ENCODE results near the gene ZNF764. TPM values are rescaled to one million over a fixed set of nuclear protein-coding genes. Genes with fewer than 3 reads are reported as not detected.
A peak's percentile ranks its signal among the peaks of the same experiment; 100 is the strongest.
"Not testable (repeated sequence)": the region's sequence is repeated elsewhere in the genome, so short reads cannot be mapped to it uniquely, and the experiment has no call there.

Gene ZNF764
- total and polyA plus RNA-seq, 11 donors, result 7.4 to 17.2 (median 11.0) TPM

GRCh38 chr16:30524575-30525568 lies 33.3 kb downstream of the ZNF764 start:
- no peak for DNase-seq
- no peak overlapping the region for H3K4me3 ChIP-seq
- intact Hi-C loops (cut with DNase I), result loop anchor here in 9 of 10 donors (5.0 to 10.0 kb wide), 6 partner anchors 47 to 460 kb away; partner anchors contain the start of genes SEPHS2 (in 7 of the 9), ZNF688 (in 2 of the 9), ALDOA (in 1 of the 9) and DCTPP1 (in 1 of the 9)
- no peak for ATAC-seq
- WGBS, 4 donors, result 92 to 95% (median 94%) methylated on average over 42 to 60 of the region's 60 CpGs
- H3K27me3 ChIP-seq, result no peaks in the 10 kb centered on the region
- peak overlapping the region in 1 of 12 donors; percentile 33 for H3K27ac ChIP-seq
- peaks cover 0 to 13% (median 8%) of the 10 kb centered on the region in 9 donors for H3K36me3 ChIP-seq
- H3K9me3 ChIP-seq, result no peaks in the 10 kb centered on the region
- TF ChIP-seq POLR2A (IDR thresholded peaks at IDR 0.05) (no peak), CTCF (IDR thresholded peaks at IDR 0.05) (no peak)
- peaks cover 0 to 44% (median 19%) of the 10 kb centered on the region in 12 donors for H3K4me1 ChIP-seq

- H3K36me3 ChIP-seq, result peaks cover 0 to 22% (median 8%) of the 10 kb centered on the region in 9 donors
- DNase-seq (peak in 4 of 5 donors; percentile 47 to 80 (median 70)), ATAC-seq (no peak)
- H3K4me3 ChIP-seq, result peak overlapping the region in 2 of 12 donors; percentile 15 to 26
- peaks cover 0 to 40% (median 16%) of the 10 kb centered on the region in 12 donors for H3K4me1 ChIP-seq
- no peak for TF ChIP-seq CTCF (IDR thresholded peaks at IDR 0.05)
- TF ChIP-seq POLR2A (IDR thresholded peaks at IDR 0.05), result no peak
- H3K27me3 ChIP-seq, result no peaks in the 10 kb centered on the region
- WGBS, 4 donors, result 68 to 75% (median 70%) methylated on average over 26 of the region's 26 CpGs
- H3K9me3 ChIP-seq, result no peaks in the 10 kb centered on the region
- intact Hi-C loops (cut with DNase I), result loop anchor here in 2 of 10 donors (10.0 kb wide), 2 partner anchors 131 to 459 kb away; partner anchors contain the start of genes ALDOA (in 1 of the 2), FBRS (in 1 of the 2) and PRR14 (in 1 of the 2)
- H3K27ac ChIP-seq, result peak overlapping the region in 2 of 12 donors; percentile 14 to 33
These were observed 34.2 kb downstream of the ZNF764 start for GRCh38 chr16:30523768-30524574.

- H3K9me3 ChIP-seq, H3K27me3 ChIP-seq, H3K4me3 ChIP-seq, H3K27ac ChIP-seq, DNase-seq, ATAC-seq: not testable (repeated sequence)
- intact Hi-C loops (cut with DNase I), result loop anchor here in 2 of 10 donors (10.0 kb wide), 2 partner anchors 132 to 458 kb away; partner anchors contain the start of genes ALDOA (in 1 of the 2), FBRS (in 1 of the 2) and PRR14 (in 1 of the 2)
- H3K36me3 ChIP-seq, result peaks cover 0 to 33% (median 8%) of the 10 kb centered on the region in 9 donors
- H3K4me1 ChIP-seq, result peaks cover 0 to 31% (median 12%) of the 10 kb centered on the region in 12 donors
- 90 to 93% (median 91%) methylated on average over 12 of the region's 12 CpGs for WGBS, 4 donors
These were observed 35.3 kb downstream of the ZNF764 start for GRCh38 chr16:30522702-30523463.

Measured in heart left ventricle (tissue), 16 donors.